ENCODE results near the gene IL21R.
"Not testable (repeated sequence)": the region's sequence is repeated elsewhere in the genome, so short reads cannot be mapped to it uniquely, and the experiment has no call there.

Gene IL21R

DNA sequence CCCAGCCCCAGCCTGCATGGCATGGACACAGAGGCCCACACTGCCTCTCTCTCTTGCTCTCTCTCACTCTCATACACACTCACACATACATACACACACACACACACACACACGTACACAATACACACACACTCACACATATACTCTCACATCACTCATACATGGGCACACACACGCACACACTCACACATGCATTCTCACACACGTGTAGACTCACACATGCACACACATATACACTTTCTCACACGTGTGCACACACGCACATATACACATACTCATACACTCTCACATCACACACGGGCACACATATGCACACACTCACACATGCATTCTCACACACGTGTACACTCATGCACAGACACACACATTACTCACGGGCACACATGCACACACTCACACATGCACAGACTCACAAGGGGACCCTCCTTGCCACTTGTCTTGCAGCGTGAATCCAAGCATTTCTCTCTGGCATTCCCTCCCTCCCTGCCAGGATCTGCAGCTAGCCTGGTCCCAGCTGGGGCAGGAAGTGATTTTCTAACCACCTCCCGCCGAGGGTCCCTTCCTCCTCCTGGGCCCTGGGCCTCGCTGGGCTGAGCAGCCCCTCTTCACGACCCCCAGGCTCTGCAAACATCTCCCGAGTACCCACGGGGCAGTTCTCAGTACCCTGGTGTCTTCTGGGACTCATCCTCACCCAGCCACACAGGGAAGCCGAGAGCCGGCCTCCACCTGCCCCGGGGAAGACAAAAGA is 37.5 kb downstream of the IL21R start:
- in situ Hi-C loops (cut with MboI; ENCODE audit: low sequenced_read_pairs): no loop called here

DNA sequence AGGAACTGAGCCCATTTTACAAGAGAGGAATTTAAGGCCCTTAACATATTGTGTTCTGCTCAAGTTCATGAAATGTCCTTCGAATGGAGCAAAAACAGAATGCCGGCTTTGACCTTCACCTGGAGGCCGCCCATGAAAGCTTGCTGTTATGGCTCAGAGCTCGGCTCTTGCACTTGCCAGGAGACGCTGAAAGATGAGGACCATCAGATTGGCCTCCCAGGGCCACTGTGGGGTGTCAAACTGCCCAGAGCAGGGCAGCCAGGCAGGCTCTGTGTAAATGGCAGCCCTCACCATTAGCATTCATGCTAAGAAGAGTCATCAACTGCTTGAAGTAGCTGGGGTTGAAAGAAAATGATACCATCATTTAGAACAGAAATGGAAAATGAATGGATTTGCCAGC is 39.3 kb downstream of the IL21R start:
- in situ Hi-C loops (cut with MboI; ENCODE audit: low sequenced_read_pairs): no loop called here

DNA sequence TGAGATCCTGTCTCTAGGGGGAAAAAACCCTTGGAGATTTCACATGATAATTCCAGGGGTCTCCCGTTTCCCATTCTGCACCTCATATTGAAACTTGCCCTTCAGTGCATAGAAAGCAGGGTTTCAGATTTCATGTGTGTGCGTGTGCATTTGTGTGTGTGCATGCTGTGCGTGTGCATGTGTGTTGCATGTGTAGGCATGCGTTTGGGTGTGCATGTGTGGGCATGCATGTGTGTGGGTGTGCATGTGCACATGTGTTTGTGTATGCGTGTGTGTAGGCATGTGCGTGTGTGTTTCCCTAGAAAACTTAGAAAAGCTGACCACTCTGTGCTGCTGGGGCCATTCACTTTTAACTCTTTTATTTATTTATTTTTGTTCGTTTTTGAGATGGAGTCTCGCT is 40.0 kb downstream of the IL21R start:
- in situ Hi-C loops (cut with MboI; ENCODE audit: low sequenced_read_pairs): no loop called here

DNA sequence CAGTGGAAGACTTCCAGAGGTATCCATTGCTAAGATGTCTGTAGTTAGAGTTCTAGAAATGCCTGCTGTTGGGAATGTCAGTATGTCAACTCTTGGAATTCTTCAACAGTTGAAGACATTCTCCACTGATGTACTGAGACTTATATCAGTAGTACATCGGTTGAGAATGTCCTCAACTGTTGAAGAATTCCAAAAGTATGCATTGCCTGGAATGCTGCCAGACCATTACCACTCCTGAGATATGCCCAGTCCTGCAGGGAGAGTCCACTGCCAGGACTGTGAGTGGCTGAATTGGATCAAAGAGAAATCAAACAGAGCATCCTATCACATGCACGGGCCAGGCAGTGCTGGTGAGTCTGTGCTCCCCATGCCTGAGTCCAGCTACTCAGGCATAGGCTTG is 42.0 kb downstream of the IL21R start:
- in situ Hi-C loops (cut with MboI; ENCODE audit: low sequenced_read_pairs): no loop called here

DNA sequence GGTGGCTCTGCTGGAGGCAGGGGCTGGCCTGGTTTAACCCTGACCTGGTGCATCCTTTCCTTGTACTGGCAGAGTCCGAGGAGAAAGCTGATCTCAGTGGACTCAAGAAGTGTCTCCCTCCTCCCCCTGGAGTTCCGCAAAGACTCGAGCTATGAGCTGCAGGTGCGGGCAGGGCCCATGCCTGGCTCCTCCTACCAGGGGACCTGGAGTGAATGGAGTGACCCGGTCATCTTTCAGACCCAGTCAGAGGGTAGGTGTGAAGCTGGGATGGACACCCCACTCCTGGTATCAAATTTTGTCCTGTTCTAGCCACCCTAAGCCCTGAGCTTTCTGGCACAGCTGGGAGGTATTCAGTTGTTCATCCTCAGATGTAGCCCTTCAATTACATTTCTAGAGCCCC is 42.5 kb downstream of the IL21R start:
- in situ Hi-C loops (cut with MboI; ENCODE audit: low sequenced_read_pairs): no loop called here

DNA sequence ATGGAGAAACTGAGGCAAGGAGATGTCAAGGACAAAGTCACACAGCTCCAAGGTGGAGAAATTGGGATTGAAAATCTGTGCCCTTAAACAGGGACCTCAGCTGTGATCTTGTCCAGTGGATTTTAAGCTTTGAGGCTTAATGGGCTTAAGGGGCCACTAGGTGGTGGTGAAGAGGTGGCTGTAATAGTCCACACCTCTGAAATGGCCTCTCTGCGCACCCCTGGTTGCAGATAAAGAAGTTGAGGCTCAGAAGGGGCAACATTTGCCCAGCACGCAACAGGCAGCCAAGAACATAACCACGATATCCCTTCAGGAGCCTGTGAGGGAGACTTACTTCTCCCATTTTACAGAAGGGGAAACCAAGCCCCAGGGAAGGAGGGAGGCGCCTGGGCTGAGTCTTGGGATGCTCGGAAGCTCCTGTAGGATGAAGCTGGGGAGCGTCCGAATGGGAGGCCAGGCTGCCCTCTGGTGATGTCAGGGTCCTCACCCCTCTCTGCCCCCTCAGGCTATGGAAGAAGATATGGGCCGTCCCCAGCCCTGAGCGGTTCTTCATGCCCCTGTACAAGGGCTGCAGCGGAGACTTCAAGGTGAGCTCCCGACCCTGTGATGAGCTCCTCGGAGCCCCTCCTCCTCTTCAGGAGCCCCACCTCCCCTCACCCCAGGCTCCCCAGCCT is 43.7 kb downstream of the IL21R start:
- in situ Hi-C loops (cut with MboI; ENCODE audit: low sequenced_read_pairs): no loop called here

DNA sequence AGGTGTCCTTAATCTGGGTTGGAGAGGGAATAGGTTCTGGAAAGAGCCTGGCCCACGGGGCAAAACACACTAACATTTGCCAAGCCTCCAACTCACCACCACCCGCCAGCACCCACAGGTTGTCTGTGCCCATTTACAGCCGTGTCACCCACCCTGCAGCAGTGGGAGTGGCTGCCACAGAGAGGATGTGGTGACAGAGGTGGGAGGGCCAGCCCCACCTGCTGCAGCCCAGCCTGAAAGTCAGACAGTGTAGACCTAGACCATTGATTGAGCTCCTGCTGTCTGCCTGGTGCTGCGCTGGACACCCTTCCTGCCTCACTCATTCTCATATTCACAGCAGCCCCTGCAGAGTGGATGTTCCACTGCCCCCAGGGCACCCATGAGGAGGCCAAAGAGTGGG is 44.7 kb downstream of the IL21R start:
- in situ Hi-C loops (cut with MboI; ENCODE audit: low sequenced_read_pairs): no loop called here

DNA sequence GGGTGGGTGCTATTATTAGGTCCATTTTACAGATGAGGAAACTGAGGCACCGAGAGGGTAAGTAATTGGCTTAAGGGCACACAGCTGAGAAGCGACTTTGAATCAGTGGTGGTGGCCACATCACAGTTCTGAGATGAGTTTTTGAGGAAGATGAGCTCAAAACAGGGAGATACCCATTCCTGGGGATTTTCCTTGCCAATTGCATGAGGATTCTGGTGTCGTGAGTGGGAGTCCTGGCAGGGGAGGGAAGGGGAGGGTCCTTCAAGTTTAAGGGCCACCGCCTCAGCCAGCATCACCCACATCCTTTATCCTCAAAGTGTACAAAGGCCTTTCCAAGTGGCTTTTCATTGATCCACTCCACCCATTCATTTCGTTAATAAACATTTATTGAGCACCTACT is 45.3 kb downstream of the IL21R start:
- in situ Hi-C loops (cut with MboI; ENCODE audit: low sequenced_read_pairs): no loop called here

DNA sequence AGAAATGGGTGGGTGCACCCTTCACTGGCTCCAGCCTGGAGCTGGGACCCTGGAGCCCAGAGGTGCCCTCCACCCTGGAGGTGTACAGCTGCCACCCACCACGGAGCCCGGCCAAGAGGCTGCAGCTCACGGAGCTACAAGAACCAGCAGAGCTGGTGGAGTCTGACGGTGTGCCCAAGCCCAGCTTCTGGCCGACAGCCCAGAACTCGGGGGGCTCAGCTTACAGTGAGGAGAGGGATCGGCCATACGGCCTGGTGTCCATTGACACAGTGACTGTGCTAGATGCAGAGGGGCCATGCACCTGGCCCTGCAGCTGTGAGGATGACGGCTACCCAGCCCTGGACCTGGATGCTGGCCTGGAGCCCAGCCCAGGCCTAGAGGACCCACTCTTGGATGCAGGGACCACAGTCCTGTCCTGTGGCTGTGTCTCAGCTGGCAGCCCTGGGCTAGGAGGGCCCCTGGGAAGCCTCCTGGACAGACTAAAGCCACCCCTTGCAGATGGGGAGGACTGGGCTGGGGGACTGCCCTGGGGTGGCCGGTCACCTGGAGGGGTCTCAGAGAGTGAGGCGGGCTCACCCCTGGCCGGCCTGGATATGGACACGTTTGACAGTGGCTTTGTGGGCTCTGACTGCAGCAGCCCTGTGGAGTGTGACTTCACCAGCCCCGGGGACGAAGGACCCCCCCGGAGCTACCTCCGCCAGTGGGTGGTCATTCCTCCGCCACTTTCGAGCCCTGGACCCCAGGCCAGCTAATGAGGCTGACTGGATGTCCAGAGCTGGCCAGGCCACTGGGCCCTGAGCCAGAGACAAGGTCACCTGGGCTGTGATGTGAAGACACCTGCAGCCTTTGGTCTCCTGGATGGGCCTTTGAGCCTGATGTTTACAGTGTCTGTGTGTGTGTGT is 46.8 kb downstream of the IL21R start:
- in situ Hi-C loops (cut with MboI; ENCODE audit: low sequenced_read_pairs): no loop called here

DNA sequence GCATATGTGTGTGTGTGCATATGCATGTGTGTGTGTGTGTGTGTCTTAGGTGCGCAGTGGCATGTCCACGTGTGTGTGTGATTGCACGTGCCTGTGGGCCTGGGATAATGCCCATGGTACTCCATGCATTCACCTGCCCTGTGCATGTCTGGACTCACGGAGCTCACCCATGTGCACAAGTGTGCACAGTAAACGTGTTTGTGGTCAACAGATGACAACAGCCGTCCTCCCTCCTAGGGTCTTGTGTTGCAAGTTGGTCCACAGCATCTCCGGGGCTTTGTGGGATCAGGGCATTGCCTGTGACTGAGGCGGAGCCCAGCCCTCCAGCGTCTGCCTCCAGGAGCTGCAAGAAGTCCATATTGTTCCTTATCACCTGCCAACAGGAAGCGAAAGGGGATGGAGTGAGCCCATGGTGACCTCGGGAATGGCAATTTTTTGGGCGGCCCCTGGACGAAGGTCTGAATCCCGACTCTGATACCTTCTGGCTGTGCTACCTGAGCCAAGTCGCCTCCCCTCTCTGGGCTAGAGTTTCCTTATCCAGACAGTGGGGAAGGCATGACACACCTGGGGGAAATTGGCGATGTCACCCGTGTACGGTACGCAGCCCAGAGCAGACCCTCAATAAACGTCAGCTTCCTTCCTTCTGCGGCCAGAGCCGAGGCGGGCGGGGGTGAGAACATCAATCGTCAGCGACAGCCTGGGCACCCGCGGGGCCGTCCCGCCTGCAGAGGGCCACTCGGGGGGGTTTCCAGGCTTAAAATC is 47.6 kb downstream of the IL21R start:
- in situ Hi-C loops (cut with MboI; ENCODE audit: low sequenced_read_pairs): no loop called here

DNA sequence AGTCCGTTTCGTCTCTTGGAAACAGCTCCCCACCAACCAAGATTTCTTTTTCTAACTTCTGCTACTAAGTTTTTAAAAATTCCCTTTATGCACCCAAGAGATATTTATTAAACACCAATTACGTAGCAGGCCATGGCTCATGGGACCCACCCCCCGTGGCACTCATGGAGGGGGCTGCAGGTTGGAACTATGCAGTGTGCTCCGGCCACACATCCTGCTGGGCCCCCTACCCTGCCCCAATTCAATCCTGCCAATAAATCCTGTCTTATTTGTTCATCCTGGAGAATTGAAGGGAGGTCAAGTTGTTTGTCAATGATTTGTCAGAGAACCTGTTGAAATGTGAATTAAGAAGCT is 48.2 kb downstream of the IL21R start:
- in situ Hi-C loops (cut with MboI; ENCODE audit: low sequenced_read_pairs): no loop called here

DNA sequence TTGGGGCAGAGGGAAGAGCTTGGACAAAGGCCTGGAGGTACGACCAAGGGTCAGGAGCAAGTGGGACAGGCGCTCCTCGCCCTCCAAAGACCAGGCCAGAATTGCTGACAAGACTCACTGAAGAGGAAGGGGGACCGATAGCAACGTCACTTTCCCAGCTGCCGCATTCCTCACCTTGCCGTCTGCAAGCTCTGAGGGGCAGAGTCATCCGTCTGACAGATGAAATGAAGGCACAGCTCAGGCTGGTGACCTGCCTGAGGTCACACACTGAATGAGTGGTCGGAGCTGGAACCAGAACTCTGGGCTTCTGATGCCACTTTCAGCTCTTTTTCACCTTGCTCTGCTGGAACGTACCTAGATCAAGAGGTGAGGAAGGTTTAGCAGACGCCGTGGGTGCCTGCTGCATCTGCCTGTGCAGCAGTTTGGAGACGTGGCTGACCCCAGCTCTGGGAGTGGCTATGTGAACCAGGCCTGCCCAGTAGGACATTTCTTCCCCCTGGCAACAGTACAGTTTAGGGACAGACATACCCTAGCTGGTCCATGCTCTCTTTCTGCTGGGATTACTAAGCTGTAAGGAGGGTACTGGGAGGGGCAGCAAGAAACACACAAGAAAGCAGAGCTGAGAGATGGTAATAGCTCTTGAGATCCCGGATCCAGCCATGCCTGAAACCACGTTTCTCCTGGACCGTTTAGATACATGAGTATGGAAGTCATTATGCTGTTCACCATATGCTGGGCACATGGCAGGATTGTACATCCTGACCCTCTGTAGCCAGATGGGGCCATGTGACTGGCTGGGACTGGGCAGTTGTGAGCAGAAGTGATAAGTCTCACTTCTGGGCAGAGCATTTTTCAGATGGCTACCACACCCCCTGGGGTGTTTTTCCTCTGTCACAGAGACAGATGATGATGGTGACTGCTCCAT is 50.9 kb downstream of the IL21R start:
- in situ Hi-C loops (cut with MboI; ENCODE audit: low sequenced_read_pairs): no loop called here

DNA sequence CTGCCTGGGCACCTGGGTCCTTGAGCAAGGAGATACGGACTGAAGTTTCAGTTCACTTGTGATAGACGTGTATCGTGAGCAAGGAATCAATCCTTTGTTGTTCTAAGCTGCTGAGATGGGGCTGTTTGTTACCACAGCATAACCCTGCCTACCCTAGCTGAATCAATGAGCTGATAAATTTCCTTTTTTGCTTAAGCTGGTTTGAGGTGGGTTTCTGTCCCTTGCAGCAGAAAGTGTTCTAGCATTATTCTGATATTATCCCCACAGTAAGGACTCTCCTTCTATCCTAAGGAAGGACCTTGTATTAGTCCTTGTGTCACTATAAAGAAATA is 51.5 kb downstream of the IL21R start:
- in situ Hi-C loops (cut with MboI; ENCODE audit: low sequenced_read_pairs): no loop called here

DNA sequence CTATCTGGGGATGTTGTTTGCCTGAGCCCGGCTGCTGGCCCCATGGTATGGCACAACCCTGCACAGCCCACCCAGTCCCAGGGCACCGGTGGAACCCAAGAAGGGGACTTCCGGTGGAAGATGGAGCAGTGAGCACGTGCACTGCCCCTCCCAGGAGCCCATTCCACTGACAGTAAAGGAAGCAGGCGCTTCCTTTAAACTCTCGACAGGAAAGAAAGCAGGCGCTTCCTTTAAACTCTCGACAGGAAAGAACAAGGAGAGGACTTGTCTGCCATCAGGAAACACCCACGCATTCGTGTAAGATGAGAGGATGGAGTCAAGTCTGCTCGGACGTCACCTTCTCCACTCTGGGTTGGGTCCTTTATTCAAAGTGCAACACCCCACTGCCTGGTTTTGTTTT is 53.7 kb downstream of the IL21R start:
- in situ Hi-C loops (cut with MboI; ENCODE audit: low sequenced_read_pairs): no loop called here

DNA sequence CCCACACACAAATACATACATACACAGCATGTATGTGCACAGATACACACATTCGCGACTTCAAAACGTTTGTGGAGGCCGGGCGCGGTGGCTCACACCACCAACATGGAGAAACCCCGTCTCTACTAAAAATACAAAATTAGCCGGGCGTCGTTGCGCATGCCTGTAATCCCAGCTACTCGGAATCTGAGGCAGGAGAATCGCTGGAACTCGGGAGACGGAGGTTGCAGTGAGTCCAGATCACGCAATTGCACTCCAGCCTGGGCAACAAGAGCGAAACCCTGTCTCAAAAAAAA is 55.6 kb downstream of the IL21R start:
- in situ Hi-C loops (cut with MboI; ENCODE audit: low sequenced_read_pairs): not testable (repeated sequence)

DNA sequence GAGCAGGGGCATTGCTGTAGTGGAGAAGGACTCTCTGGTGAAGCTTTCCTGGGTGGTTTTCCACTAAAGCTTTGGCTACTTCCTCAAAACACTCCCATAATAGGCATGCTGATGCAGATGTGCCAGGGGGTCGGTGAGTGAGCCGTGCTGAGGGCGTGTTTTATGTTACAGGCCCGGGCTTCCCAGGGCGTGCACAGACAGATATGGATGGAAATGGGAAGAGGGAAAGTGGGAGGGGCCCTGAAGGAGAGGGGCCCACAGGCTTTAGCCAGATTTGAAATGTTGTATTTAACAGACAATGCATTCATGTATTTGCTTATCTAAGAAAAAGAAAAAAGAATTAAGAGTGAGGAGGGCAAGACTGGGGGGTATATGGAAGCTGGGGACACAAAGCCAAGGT is 56.3 kb downstream of the IL21R start:
- in situ Hi-C loops (cut with MboI; ENCODE audit: low sequenced_read_pairs): no loop called here

DNA sequence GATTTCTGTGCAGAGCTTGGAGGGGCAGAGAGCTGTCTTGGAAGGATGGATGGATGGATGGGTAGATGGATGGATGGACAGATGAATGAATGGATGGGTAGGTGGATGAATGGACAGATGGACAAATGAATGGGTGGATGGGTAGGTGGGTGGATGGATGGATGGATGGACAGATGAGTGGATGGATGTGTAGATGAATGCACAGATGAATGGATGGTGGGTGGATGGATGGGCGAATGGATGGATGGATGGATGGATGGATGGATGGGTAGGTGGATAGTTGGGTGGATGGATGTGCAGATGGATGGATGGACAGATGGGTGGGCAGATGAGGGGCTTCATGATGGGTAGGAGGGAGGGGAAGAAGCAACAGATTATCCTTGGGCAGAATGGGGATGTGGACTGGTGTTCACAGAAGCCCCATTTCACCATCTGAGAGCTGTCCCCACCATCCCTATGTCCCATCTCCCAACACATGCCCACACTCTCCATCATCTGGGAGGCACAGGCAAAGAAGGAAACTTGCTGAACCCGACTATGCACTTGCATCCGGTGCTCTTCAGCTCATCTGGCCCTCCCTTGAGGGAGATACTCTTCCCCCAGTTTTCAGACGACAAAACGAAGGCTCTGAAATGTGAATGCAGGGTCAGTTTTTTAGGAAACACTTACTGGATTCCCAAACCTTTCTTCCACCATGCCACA is 57.2 kb downstream of the IL21R start:
- in situ Hi-C loops (cut with MboI; ENCODE audit: low sequenced_read_pairs): no loop called here

DNA sequence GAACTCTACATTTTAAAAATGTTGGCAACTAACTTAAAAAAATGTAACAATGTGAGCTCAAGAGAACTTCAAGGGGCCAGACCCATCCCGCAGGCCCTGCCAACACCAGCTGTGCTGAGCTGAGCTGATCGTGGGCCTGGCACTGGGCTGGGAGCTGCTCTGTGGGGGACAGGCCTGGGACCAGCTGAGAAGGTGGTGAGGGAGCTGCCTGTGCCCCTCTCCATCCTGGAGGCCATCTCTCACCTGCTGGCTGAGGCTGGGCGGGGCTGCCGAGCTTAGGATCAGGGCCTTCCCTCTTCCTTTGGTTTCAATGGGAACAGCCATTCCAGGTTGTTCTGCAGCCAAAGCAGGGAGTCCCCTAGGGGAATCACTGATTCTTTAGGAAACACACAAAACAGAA is 58.2 kb downstream of the IL21R start:
- in situ Hi-C loops (cut with MboI; ENCODE audit: low sequenced_read_pairs): no loop called here

DNA sequence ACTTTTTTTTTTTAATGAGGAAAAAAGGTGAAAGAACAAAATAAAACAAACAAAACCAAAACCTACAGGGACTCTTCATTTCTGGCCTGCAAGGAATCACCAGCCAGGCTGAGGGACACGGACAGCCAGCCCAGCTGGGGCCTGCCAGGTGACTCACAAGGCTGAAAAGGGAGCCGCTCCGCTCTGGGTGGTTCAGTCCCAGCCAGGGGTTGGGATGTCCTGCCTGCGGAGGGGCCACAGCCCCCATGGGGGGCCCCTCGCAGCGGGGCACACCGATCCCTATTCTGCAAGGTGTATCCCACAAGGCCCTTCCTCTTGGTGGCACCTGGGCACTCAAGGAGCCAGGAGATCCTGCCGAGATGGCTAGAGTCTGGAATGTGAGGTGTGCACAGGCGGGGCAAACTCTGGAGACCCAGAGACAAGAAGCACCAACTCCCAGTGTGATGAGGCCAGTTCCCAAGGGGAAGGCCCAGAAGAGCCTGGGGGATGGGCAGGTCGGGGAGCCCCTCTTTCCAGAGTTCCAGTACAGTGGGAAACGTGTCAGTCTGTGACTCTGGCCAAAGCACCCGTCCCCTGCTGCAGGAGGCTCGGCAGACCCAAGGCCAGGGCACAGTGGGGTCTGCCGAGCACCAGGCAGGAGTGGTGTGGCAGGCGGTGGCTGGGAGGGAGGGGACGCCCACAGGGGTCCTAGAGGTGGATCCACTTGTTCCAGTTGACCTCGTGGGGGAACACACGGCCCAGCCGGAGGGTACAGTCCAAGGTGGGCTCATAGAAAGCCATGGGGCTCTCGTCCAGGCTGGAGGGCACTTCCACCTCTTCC is 58.9 kb downstream of the IL21R start:
- in situ Hi-C loops (cut with MboI; ENCODE audit: low sequenced_read_pairs): no loop called here

All from HL-60/S4 treated with phorbol 12-myristate 13-acetate at 8.2 ng/mL for 4 days and 3 days (cell line).